Right atrium auricular region (tissue), 2 donors: ENCODE results near the gene UBE2E2. TPM values are rescaled to one million over a fixed set of nuclear protein-coding genes. Genes with fewer than 3 reads are reported as not detected.

Experiments used
- DNase-seq: peaks from one replicate; pipeline ENCODE4 v3.0.0-alpha.2; 2019; ENCODE audit warnings: low spot score
- H3K27ac ChIP-seq, 2 donors: fragments of 200-600 bp; sonication (generic); 1 replicate in 1 of 2; 2 replicates in 1 of 2; pipeline ENCODE4 v1.5.1; 2016 to 2019
- H3K27me3 ChIP-seq, 2 donors: fragments of 200-600 bp; sonication (generic); one replicate each; pipeline versions ENCODE4 v1.5.1 to v1.6.0; 2017 to 2019
- H3K36me3 ChIP-seq: fragments of 200-600 bp; sonication (generic); one replicate; pipeline ENCODE4 v1.5.1; 2016
- H3K4me1 ChIP-seq, 2 donors: fragments of 200-600 bp; sonication (generic); one replicate each; pipeline versions ENCODE4 v1.5.1 to v1.6.0; 2017 to 2019
- H3K4me3 ChIP-seq, 2 donors: fragments of 200-600 bp; sonication (generic); 1 replicate in 1 of 2; 2 replicates in 1 of 2; pipeline ENCODE4 v1.5.1; 2017 to 2019; ENCODE audit warnings: mild to moderate bottlenecking in 1 of 2, moderate library complexity in 1 of 2
- H3K9me3 ChIP-seq, 2 donors: fragments of 200-600 bp; sonication (generic); one replicate each; pipeline ENCODE4 v1.5.1; 2019
- total RNA-seq, 2 donors: library from RNA; depleted of rRNA; stranded (reverse); fragments of >200 nt; gene quantifications; one replicate each; pipeline ENCODE4 v1.1.0, GENCODE V29; 2016
- TF ChIP-seq, protein P1 (sequence below), 2 donors: fragments of 200-600 bp; sonication (generic); IDR thresholded peaks; one replicate each; pipeline ENCODE4 v1.5.1; 2019; ENCODE audit warnings: antibody characterized with exemption in 2 of 2

Gene UBE2E2
- total RNA-seq, 2 donors from 2014 or later = 31.0 to 36.7 TPM

DNA sequence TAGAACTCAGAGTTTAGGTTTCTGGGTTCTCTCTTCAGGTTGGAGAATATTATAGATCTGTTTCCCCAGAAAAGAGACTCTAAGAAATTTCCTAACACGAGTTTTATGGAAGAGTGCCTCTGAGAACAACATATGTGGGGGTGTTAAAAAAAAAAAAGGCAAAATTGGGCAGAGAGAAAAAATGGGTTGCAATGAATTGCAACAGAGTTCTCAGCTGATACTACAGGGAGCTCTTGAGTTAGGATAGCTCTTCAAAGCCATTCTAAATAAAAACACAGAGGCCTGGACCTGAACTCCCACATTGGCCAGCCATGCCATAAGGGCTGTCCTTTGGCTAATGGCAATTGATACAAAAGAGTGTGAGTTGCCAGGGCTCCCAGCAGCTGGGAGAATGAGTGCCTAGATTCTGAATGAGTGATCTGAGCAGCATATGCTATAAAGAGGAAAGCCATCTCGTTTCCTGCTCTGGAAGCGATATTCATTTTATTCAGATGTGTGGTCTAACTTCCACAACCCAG is 20.1 kb upstream of the UBE2E2 start:
- no peak for DNase-seq
- no peak overlapping the region for H3K27ac ChIP-seq
- H3K9me3 ChIP-seq = peaks cover 0 to 2% of the 10 kb centered on the region in 2 donors
- TF ChIP-seq, protein P1, sequence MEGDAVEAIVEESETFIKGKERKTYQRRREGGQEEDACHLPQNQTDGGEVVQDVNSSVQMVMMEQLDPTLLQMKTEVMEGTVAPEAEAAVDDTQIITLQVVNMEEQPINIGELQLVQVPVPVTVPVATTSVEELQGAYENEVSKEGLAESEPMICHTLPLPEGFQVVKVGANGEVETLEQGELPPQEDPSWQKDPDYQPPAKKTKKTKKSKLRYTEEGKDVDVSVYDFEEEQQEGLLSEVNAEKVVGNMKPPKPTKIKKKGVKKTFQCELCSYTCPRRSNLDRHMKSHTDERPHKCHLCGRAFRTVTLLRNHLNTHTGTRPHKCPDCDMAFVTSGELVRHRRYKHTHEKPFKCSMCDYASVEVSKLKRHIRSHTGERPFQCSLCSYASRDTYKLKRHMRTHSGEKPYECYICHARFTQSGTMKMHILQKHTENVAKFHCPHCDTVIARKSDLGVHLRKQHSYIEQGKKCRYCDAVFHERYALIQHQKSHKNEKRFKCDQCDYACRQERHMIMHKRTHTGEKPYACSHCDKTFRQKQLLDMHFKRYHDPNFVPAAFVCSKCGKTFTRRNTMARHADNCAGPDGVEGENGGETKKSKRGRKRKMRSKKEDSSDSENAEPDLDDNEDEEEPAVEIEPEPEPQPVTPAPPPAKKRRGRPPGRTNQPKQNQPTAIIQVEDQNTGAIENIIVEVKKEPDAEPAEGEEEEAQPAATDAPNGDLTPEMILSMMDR (IDR thresholded peaks at IDR 0.05) = no peak
- H3K4me3 ChIP-seq = no peak overlapping the region
- H3K4me1 ChIP-seq = no peaks in the 10 kb centered on the region
- no peaks in the 10 kb centered on the region for H3K36me3 ChIP-seq
- H3K27me3 ChIP-seq = no peaks in the 10 kb centered on the region

DNA sequence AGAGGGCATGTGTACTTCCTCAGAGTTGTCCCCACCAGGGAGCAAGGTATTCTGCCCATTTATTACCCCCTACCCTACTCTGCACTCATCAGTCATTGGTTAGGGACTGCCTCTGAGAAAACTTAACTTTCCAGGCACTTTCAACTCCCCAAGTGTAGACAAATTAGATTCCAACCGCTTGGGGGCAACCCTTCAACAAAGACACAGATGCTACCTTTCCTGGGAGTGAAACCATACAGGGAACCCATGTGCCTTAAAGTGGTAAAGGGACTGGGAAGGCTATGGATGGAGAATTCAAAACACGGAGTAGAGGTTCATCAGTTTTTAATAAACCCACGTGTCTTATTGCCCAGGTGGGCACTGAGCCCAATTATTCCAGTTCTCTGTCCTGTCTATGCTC is 19.4 kb upstream of the UBE2E2 start:
- Histone ChIP-seq H3K4me3 (no peak overlapping the region), H3K27ac (no peak overlapping the region)
- no peak for DNase-seq

DNA sequence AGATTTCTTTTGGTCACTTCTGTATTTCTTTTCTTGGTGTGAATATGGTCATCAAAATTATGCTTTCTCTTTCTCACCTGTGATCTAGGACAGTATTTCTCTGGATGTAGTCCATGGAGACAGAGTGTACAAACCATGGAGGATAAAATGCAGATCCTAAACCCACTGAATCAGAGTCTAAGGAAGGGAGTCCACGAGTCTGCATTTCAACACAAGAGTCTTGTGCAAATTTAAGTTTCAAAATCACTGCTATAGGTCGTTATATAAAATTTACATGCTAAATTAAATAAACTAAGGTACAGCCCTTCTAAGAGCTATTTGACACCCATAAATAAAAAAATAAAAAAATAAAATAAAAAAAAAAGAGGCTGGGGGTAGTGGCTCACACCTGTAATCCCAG is 17.3 kb upstream of the UBE2E2 start:
- Histone ChIP-seq H3K4me1 (no peaks in the 10 kb centered on the region), H3K9me3 (no peaks in the 10 kb centered on the region), H3K4me3 (no peak overlapping the region), H3K36me3 (no peaks in the 10 kb centered on the region), H3K27ac (no peak overlapping the region), H3K27me3 (no peaks in the 10 kb centered on the region)
- DNase-seq = no peak
- TF ChIP-seq, protein P1 (IDR thresholded peaks at IDR 0.05) = no peak

More for the DNA sequence above, 19.4 kb upstream of the UBE2E2 start:
- Histone ChIP-seq H3K36me3 (no peaks in the 10 kb centered on the region), H3K4me1 (no peaks in the 10 kb centered on the region), H3K9me3 (no peaks in the 10 kb centered on the region), H3K27me3 (no peaks in the 10 kb centered on the region)
- TF ChIP-seq, protein P1 (IDR thresholded peaks at IDR 0.05) = peak in 1 of 2 donors; percentile 54

DNA sequence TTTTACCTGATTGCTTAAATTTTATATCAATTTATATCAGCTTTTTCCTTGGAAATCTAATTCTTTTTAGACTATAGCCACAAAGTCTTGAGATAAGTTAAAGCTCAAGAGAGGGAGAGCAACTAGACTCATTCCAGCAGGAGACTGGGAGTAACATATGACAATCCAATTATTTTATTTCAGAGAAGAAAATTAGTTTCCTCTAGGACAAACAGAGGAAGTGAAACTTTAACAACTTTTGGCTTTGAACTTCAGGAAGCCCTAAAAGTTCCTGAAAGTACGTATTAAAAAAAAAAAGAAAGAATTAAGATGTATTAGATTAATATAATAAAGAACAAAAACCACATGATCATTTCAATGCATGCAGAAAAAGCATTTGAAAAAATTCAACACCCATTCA is 13.9 kb upstream of the UBE2E2 start:
- no peak for DNase-seq
- TF ChIP-seq, protein P1 (IDR thresholded peaks at IDR 0.05) = no peak
- no peak overlapping the region for H3K27ac ChIP-seq
- no peaks in the 10 kb centered on the region for H3K9me3 ChIP-seq
- H3K4me1 ChIP-seq = no peaks in the 10 kb centered on the region
- no peak overlapping the region for H3K4me3 ChIP-seq
- H3K36me3 ChIP-seq = no peaks in the 10 kb centered on the region
- H3K27me3 ChIP-seq = peaks cover 0 to 4% of the 10 kb centered on the region in 2 donors

DNA sequence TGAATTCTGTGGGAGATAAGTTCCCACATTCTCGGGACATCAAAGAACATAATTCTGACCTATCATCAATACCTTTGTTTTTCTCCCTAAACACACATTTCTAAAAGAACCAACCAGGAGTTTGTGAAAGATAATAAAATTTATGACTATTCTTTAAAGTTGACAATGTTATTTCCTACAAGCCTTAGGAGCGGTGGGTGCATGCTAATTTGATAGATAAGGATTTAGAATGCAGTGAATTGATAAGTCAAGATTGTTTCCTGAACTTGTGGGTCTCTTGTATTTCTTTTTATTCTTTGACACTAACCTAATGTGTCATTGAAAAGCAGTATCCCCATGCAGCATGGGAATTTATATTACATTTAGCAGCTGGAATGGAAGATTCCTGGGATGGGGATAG is 10.3 kb upstream of the UBE2E2 start:
- TF ChIP-seq, protein P1 (IDR thresholded peaks at IDR 0.05) = no peak
- Histone ChIP-seq H3K4me1 (no peaks in the 10 kb centered on the region), H3K27ac (no peak overlapping the region), H3K36me3 (no peaks in the 10 kb centered on the region), H3K27me3 (peaks cover 0 to 4% of the 10 kb centered on the region in 2 donors), H3K4me3 (no peak overlapping the region), H3K9me3 (no peaks in the 10 kb centered on the region)
- no peak for DNase-seq

DNA sequence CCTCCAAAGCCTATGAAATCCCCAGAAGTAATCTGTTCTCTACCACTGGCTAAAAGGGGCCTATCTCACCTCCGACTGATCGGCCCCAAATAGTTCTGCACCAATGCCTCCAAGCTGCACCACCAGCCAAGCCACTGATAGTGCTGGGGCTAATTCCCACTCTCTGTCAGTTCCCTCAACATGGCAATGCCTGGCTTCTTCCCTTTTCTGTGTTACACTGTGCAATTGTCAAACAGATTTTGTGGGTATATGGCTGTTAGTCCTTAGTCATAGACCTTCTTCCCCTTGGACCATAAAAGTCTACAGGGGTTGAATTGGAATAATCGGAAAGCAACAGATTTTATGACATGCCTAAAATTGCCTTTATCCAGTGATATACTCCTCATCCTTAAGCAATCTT is 9.3 kb upstream of the UBE2E2 start:
- Histone ChIP-seq H3K27ac (no peak overlapping the region), H3K4me1 (no peaks in the 10 kb centered on the region), H3K9me3 (no peaks in the 10 kb centered on the region), H3K4me3 (no peak overlapping the region), H3K27me3 (peaks cover 0 to 4% of the 10 kb centered on the region in 2 donors), H3K36me3 (no peaks in the 10 kb centered on the region)
- TF ChIP-seq, protein P1 (IDR thresholded peaks at IDR 0.05) = no peak
- no peak for DNase-seq
